Bronchial epithelial cell (primary cell): ENCODE results near the gene TMEM220. TPM values are rescaled to one million over a fixed set of nuclear protein-coding genes. Genes with fewer than 3 reads are reported as not detected.

Source experiments
- DNase-seq: peaks from one replicate; pipeline ENCODE4 v3.0.0-alpha.2; 2010; ENCODE audit warnings: low read depth
- FAIRE-seq: peaks from 2 replicates; lab custom pipeline; 2011; peaks lifted over from hg19 to GRCh38; lab: Jason Lieb, UNC
- H3K27me3 ChIP-seq: 2 replicates; pipeline ENCODE4 v1.5.1; 2011; ENCODE audit warnings: low read length; ENCODE audit not compliant: control insufficient read depth, insufficient read depth
- H3K36me3 ChIP-seq: 2 replicates; pipeline ENCODE4 v1.5.1; 2011; ENCODE audit warnings: low read length; ENCODE audit not compliant: control insufficient read depth, insufficient read depth
- H3K4me3 ChIP-seq: 2 replicates; pipeline ENCODE4 v1.5.1; 2011; ENCODE audit warnings: mild to moderate bottlenecking, low read depth, low read length, control low read depth
- CTCF ChIP-seq: IDR thresholded peaks from 2 replicates; pipeline ENCODE4 v1.5.1; 2011; ENCODE audit warnings: mild to moderate bottlenecking, moderate library complexity, low read length, control low read depth, inconsistent platforms; ENCODE audit not compliant: insufficient read depth, severe bottlenecking
- total RNA-seq: library from RNA; depleted of rRNA; stranded (reverse); fragments of >200 nt; gene quantifications from 2 replicates; pipeline ENCODE4 v1.2.1, GENCODE V29; 2014

Gene TMEM220
- total RNA-seq, 1 donor from 2014 or later: 0.79 TPM

GRCh38 chr17:10683853-10684252 is 46.0 kb downstream of the TMEM220 start:
- Histone ChIP-seq H3K27me3 (no peaks in the 10 kb centered on the region), H3K4me3 (no peak overlapping the region), H3K36me3 (peaks cover 17% of the 10 kb centered on the region)
- FAIRE-seq (no peak), DNase-seq (peak; percentile 47)
- TF ChIP-seq CTCF: peak; percentile 29

- Histone ChIP-seq H3K27me3 (no peaks in the 10 kb centered on the region), H3K36me3 (peaks cover 17% of the 10 kb centered on the region), H3K4me3 (no peak overlapping the region)
- DNase-seq: no peak
- no peak for FAIRE-seq
- TF ChIP-seq CTCF: no peak
Measured at GRCh38 chr17:10681866-10682446, 47.9 kb downstream of the TMEM220 start.

- Histone ChIP-seq H3K36me3 (peaks cover 1% of the 10 kb centered on the region), H3K4me3 (no peak overlapping the region), H3K27me3 (no peaks in the 10 kb centered on the region)
- no peak for TF ChIP-seq CTCF
- FAIRE-seq (no peak), DNase-seq (no peak)
Measured at GRCh38 chr17:10674704-10675103, 55.1 kb downstream of the TMEM220 start.

- FAIRE-seq: no peak
- no peak for TF ChIP-seq CTCF
Measured at GRCh38 chr17:10673312-10673711, 56.5 kb downstream of the TMEM220 start.

GRCh38 chr17:10668775-10669174 is 61.0 kb downstream of the TMEM220 start:
- no peak overlapping the region for H3K4me3 ChIP-seq
- no peak for FAIRE-seq
- H3K36me3 ChIP-seq: no peaks in the 10 kb centered on the region
- no peaks in the 10 kb centered on the region for H3K27me3 ChIP-seq
- TF ChIP-seq CTCF: no peak
- DNase-seq: peak; percentile 4

More at GRCh38 chr17:10673312-10673711, 56.5 kb downstream of the TMEM220 start:
- no peak overlapping the region for H3K4me3 ChIP-seq
- H3K36me3 ChIP-seq: peaks cover 1% of the 10 kb centered on the region
- no peak for DNase-seq
- no peaks in the 10 kb centered on the region for H3K27me3 ChIP-seq

GRCh38 chr17:10666906-10667305 is 62.9 kb downstream of the TMEM220 start:
- TF ChIP-seq CTCF: no peak
- FAIRE-seq: no peak
- H3K27me3 ChIP-seq: no peaks in the 10 kb centered on the region
- no peak overlapping the region for H3K4me3 ChIP-seq
- no peaks in the 10 kb centered on the region for H3K36me3 ChIP-seq
- no peak for DNase-seq
